Mesenchymal stem cell (in vitro differentiated cells and primary cell): ENCODE results near the gene CCDC81.
A peak's percentile ranks its signal among the peaks of the same experiment; 100 is the strongest.

ENCODE experiments used
- DNase-seq: peaks from one replicate; pipeline ENCODE4 v3.0.0-alpha.2; 2013
- H2AFZ ChIP-seq: one replicate; pipeline ENCODE4 v1.6.1; 2013; ENCODE audit warnings: low read depth, mild to moderate bottlenecking, control low read depth, inconsistent platforms, low read length, moderate library complexity
- H2AK5ac ChIP-seq: 2 replicates; pipeline ENCODE4 v1.6.1; 2013; ENCODE audit warnings: low read length, moderate library complexity, mild to moderate bottlenecking, inconsistent platforms; ENCODE audit not compliant: severe bottlenecking
- H2BK120ac ChIP-seq: one replicate; pipeline ENCODE4 v1.6.1; 2013; ENCODE audit warnings: low read depth, mild to moderate bottlenecking, inconsistent platforms, low read length, moderate library complexity
- H2BK12ac ChIP-seq, 2 experiments: one replicate each; pipeline ENCODE4 v1.6.1; 2013; ENCODE audit warnings: inconsistent platforms in 2 of 2, low read length in 2 of 2, mild to moderate bottlenecking in 2 of 2, moderate library complexity in 2 of 2, control low read depth in 1 of 2
- H2BK15ac ChIP-seq: one replicate; pipeline ENCODE4 v1.6.1; 2013; ENCODE audit warnings: mild to moderate bottlenecking, low read depth, inconsistent platforms; ENCODE audit not compliant: poor library complexity, severe bottlenecking
- H2BK5ac ChIP-seq: 2 replicates; pipeline ENCODE4 v1.6.1; 2013; ENCODE audit warnings: low read depth, mild to moderate bottlenecking, low read length, control low read depth, inconsistent platforms; ENCODE audit not compliant: poor library complexity, severe bottlenecking
- H3K14ac ChIP-seq, 2 experiments: one replicate each; pipeline ENCODE4 v1.6.1; 2013; ENCODE audit warnings: inconsistent platforms in 2 of 2, low read length in 2 of 2, control low read depth in 1 of 2, mild to moderate bottlenecking in 1 of 2, moderate library complexity in 1 of 2
- H3K18ac ChIP-seq, 2 experiments: one replicate each; pipeline ENCODE4 v1.6.1; 2013; ENCODE audit warnings: inconsistent platforms in 2 of 2, low read length in 2 of 2, control low read depth in 1 of 2, low read depth in 1 of 2, mild to moderate bottlenecking in 1 of 2
- H3K23ac ChIP-seq, 2 experiments: one replicate each; pipeline ENCODE4 v1.6.1; 2013; ENCODE audit warnings: inconsistent platforms in 2 of 2, low read length in 2 of 2, mild to moderate bottlenecking in 2 of 2, moderate library complexity in 2 of 2, control low read depth in 1 of 2
- H3K27ac ChIP-seq: 2 replicates; pipeline ENCODE4 v1.5.1; 2013; ENCODE audit warnings: mild to moderate bottlenecking, moderate library complexity, low read length, control low read depth, inconsistent platforms; ENCODE audit not compliant: poor library complexity, severe bottlenecking
- H3K27me3 ChIP-seq, 2 experiments: 2 replicates each; pipeline versions ENCODE4 v1.6.1 to v1.7.0; 2013; ENCODE audit warnings: low read length in 2 of 2, mild to moderate bottlenecking in 2 of 2, moderate library complexity in 2 of 2, control low read depth in 1 of 2, inconsistent platforms in 1 of 2; ENCODE audit not compliant: control insufficient read depth in 1 of 2, insufficient read depth in 1 of 2
- H3K36me3 ChIP-seq, 2 experiments: 2 replicates each; pipeline versions ENCODE4 v1.6.1 to v1.7.0; 2013; ENCODE audit warnings: low read length in 2 of 2, control low read depth in 1 of 2, inconsistent platforms in 1 of 2, low read depth in 1 of 2, mild to moderate bottlenecking in 1 of 2; ENCODE audit not compliant: insufficient read depth in 2 of 2, control insufficient read depth in 1 of 2
- H3K4ac ChIP-seq, 2 experiments: one replicate each; pipeline ENCODE4 v1.6.1; 2013; ENCODE audit warnings: inconsistent platforms in 2 of 2, low read length in 2 of 2, mild to moderate bottlenecking in 2 of 2, moderate library complexity in 2 of 2, control low read depth in 1 of 2, low read depth in 1 of 2
- H3K4me1 ChIP-seq: 2 replicates; pipeline ENCODE4 v1.6.1; 2013; ENCODE audit warnings: low read depth, low read length, control low read depth; ENCODE audit not compliant: control insufficient read depth, insufficient read depth
- H3K4me2 ChIP-seq: 2 replicates; pipeline ENCODE4 v1.6.1; 2013; ENCODE audit warnings: low read length, mild to moderate bottlenecking, inconsistent platforms; ENCODE audit not compliant: poor library complexity, severe bottlenecking
- H3K4me3 ChIP-seq, 2 experiments: 2 replicates each; pipeline versions ENCODE4 v1.5.1 to v1.7.0; 2013; ENCODE audit warnings: low read length in 2 of 2, mild to moderate bottlenecking in 2 of 2, control low read depth in 1 of 2, low read depth in 1 of 2; ENCODE audit not compliant: insufficient read depth in 1 of 2
- H3K79me1 ChIP-seq: replicated peaks from 2 replicates; pipeline ENCODE4 v1.6.1; 2013; ENCODE audit warnings: mild to moderate bottlenecking, control low read depth, low read length, inconsistent platforms; ENCODE audit not compliant: poor library complexity, severe bottlenecking
- H3K9ac ChIP-seq: 2 replicates; pipeline ENCODE4 v1.7.0; 2013; ENCODE audit warnings: mild to moderate bottlenecking, low read length, moderate library complexity
- H3K9me3 ChIP-seq: 2 replicates; pipeline ENCODE4 v1.7.0; 2013; ENCODE audit warnings: mild to moderate bottlenecking, low read length; ENCODE audit not compliant: control insufficient read depth
- H4K8ac ChIP-seq: one replicate; pipeline ENCODE4 v1.6.1; 2013; ENCODE audit warnings: inconsistent platforms, mild to moderate bottlenecking, low read length, moderate library complexity
- H4K91ac ChIP-seq: one replicate; pipeline ENCODE4 v1.6.1; 2013; ENCODE audit warnings: mild to moderate bottlenecking, low read length, inconsistent platforms
- WGBS: methylation state at CpG from one replicate; pipeline ENCODE4 v1.1.7; 2013; ENCODE audit warnings: mixed read lengths; 5-methylcytosine and 5-hydroxymethylcytosine counted together

CCDC81 gene

DNA sequence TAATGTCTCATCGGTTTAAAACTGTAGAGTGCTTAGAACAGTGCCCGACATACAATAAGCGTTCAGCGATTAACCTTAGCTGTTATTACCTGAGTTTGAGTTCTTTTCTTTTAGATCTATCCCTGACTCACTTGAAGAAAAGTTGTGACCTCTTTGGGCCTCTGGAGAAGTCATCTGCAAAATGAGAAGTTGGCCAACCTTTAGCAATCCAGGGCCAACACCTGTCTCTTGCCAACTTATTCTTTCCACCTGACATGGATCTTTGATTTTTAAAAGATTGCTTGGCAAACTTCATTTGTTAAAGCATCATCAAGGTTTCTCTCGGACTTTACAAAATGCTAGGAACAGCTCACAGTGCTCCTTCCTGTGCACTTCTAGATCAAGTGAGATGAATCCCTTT, 89.3 kb downstream of the CCDC81 start:
- Histone ChIP-seq H3K27ac (peak overlapping the region; percentile 38), H4K91ac (no peak overlapping the region), H2AK5ac (peak overlapping the region; percentile 72), H2BK120ac (no peak overlapping the region), H2BK15ac (no peak overlapping the region), H3K4me1 (peaks cover 27% of the 10 kb centered on the region), H3K14ac (no peak overlapping the region), H3K4ac (peak overlapping the region in 1 of 2 experiments; percentile 21), H3K9me3 (no peaks in the 10 kb centered on the region), H3K36me3 (peaks cover 5 to 8% of the 10 kb centered on the region in 2 experiments), H3K9ac (no peak overlapping the region), H3K23ac (no peak overlapping the region), H3K4me2 (no peak overlapping the region), H3K79me1 (no peaks in the 10 kb centered on the region), H3K4me3 (no peak overlapping the region), H2AFZ (no peak overlapping the region), H4K8ac (no peak overlapping the region), H3K27me3 (no peaks in the 10 kb centered on the region), H2BK12ac (no peak overlapping the region), H2BK5ac (no peak overlapping the region), H3K18ac (no peak overlapping the region)
- WGBS: 98% methylated on average over 5 of the region's 5 CpGs
- no peak for DNase-seq

DNA sequence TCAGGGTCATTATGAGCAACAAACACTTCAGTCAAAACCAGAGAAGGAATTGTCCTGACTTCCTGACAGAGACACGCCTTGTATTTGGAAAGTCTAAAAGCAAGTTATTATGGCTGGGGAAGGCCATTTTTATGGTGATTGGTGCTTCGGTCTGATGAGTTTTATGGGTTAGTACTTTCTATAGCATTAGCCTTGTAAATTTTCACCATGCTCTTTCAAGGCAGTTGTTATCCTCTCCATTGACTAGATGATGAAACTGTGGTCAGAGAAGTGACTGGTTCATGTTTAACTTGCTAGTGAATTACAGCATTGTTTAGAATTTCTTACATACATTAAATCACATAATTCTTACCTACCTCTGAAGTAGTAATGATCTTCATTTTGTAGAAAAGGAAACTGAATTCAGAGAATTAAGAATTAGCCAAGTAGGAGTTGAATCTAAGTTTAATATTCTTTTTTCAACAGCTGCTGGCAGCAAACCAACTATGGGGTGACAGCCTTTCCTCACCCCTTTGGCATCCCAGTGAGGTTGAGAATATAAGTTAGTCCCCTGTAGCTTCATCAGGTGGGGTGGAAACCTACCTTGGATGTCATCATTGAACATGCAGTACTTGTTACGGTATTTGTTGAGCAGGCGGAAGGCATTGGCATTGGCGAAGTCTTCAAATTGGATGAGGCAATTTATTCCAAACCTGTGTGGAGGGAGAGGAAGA, 90.0 kb downstream of the CCDC81 start:
- Histone ChIP-seq H2AFZ (no peak overlapping the region), H2BK5ac (no peak overlapping the region), H3K4ac (no peak overlapping the region), H3K27ac (peak overlapping the region; percentile 45), H2BK15ac (no peak overlapping the region), H3K9me3 (no peaks in the 10 kb centered on the region), H2BK12ac (no peak overlapping the region), H3K9ac (no peak overlapping the region), H3K4me3 (no peak overlapping the region), H3K18ac (peak overlapping the region in 1 of 2 experiments; percentile 28), H4K8ac (no peak overlapping the region), H3K4me1 (peaks cover 24% of the 10 kb centered on the region), H2AK5ac (peak overlapping the region; percentile 72), H3K27me3 (no peaks in the 10 kb centered on the region), H2BK120ac (no peak overlapping the region), H3K14ac (no peak overlapping the region), H3K23ac (no peak overlapping the region), H3K4me2 (no peak overlapping the region), H3K79me1 (no peaks in the 10 kb centered on the region), H3K36me3 (peaks cover 5 to 8% of the 10 kb centered on the region in 2 experiments), H4K91ac (no peak overlapping the region)
- DNase-seq: no peak
- WGBS: 84% methylated on average over 5 of the region's 5 CpGs

DNA sequence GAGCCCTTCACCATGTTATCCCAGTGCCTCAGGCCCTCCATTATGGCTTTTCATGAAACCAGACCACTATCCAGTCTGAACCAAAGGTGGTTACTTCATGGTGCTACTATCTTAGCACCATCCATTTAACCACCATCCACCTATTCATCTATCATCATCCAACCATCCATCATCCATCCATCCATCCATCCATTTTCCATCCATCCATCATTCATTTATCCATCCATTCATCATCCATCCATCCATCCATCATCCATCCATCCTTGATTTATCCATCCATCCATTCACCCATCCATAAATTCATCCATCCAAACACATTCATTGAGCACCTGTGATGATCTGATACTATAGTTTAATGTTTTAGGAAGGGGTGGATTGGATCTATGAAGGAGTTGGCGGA, 93.5 kb downstream of the CCDC81 start:
- no peak overlapping the region for H3K27ac ChIP-seq
- no peak overlapping the region for H2BK15ac ChIP-seq
- H2BK5ac ChIP-seq: no peak overlapping the region
- H4K8ac ChIP-seq: no peak overlapping the region
- H3K27me3 ChIP-seq: no peaks in the 10 kb centered on the region
- H3K4me3 ChIP-seq: no peak overlapping the region
- H2AK5ac ChIP-seq: no peak overlapping the region
- H3K9me3 ChIP-seq: no peaks in the 10 kb centered on the region
- H3K36me3 ChIP-seq: peaks cover 2 to 5% of the 10 kb centered on the region in 2 experiments
- no peak overlapping the region for H3K23ac ChIP-seq
- no peak overlapping the region for H2BK120ac ChIP-seq
- H3K18ac ChIP-seq: no peak overlapping the region
- no CpG with 5 or more reads among the region's 1 CpG for WGBS
- H3K4me2 ChIP-seq: no peak overlapping the region
- no peak overlapping the region for H3K14ac ChIP-seq
- no peak for DNase-seq
- H4K91ac ChIP-seq: no peak overlapping the region
- no peak overlapping the region for H3K9ac ChIP-seq
- peaks cover 11% of the 10 kb centered on the region for H3K4me1 ChIP-seq
- H2BK12ac ChIP-seq: no peak overlapping the region
- H3K4ac ChIP-seq: no peak overlapping the region
- no peaks in the 10 kb centered on the region for H3K79me1 ChIP-seq
- no peak overlapping the region for H2AFZ ChIP-seq

DNA sequence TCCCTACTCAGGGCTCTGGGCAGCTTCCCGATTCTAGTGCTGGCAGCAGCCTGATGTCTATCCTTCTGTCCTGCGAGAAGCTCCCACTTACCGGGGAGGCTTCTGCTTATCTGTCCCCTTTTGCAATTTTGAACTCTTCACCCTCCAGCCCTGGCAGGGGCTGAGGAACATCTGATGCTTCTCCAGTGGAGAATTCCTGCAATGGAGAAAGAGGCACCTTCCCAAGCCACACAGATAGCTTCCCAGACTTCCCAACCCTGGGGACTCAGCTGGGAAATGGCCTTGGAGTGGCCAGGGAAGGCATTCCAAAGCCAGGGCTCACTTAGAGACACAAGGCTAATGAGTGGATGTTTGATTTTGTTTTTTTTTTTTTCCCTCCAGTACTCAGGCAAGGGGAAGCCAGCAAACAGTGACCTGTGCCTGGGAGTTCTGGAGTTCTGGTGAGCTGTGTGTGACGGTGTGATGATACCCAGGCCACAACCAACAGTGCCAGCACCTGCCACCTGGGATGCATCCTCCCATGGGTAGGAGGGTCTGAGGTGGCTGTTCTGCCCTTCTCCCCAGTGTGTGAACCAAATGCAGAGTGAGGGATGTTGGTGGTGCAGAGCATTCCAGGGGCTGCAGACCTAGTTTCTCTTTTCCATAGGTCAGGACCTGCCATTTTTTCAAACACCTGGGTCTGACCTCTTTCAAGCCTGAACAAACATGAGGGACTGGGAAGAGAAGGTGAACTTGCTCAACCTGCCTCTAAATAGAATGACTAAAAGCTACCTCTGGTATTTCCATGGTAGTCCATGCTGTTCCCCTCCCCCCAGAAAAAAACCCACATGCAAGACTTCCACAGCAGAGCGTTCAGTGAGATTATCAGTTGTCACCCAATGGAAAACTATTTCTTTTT, 95.1 kb downstream of the CCDC81 start:
- Histone ChIP-seq H3K9ac (no peak overlapping the region), H3K9me3 (no peaks in the 10 kb centered on the region), H3K4me1 (peaks cover 9% of the 10 kb centered on the region), H2BK15ac (no peak overlapping the region), H2AFZ (no peak overlapping the region), H3K4me3 (no peak overlapping the region), H3K79me1 (no peaks in the 10 kb centered on the region), H3K4ac (no peak overlapping the region), H2BK12ac (peak overlapping the region in 1 of 2 experiments; percentile 91), H2AK5ac (peak overlapping the region; percentile 73), H3K27ac (no peak overlapping the region), H3K23ac (no peak overlapping the region), H3K36me3 (peaks cover 0 to 3% of the 10 kb centered on the region in 2 experiments), H2BK5ac (peak overlapping the region; percentile 9), H4K91ac (no peak overlapping the region), H2BK120ac (no peak overlapping the region), H3K14ac (peak overlapping the region in 1 of 2 experiments; percentile 87), H3K18ac (peak overlapping the region in 1 of 2 experiments; percentile 70), H4K8ac (no peak overlapping the region), H3K27me3 (no peaks in the 10 kb centered on the region), H3K4me2 (no peak overlapping the region)
- WGBS: 92% methylated on average over 5 of the region's 5 CpGs
- peak; percentile 20 for DNase-seq
